Measurements from ENCODE around the gene INSIG1.

INSIG1 gene

DNA sequence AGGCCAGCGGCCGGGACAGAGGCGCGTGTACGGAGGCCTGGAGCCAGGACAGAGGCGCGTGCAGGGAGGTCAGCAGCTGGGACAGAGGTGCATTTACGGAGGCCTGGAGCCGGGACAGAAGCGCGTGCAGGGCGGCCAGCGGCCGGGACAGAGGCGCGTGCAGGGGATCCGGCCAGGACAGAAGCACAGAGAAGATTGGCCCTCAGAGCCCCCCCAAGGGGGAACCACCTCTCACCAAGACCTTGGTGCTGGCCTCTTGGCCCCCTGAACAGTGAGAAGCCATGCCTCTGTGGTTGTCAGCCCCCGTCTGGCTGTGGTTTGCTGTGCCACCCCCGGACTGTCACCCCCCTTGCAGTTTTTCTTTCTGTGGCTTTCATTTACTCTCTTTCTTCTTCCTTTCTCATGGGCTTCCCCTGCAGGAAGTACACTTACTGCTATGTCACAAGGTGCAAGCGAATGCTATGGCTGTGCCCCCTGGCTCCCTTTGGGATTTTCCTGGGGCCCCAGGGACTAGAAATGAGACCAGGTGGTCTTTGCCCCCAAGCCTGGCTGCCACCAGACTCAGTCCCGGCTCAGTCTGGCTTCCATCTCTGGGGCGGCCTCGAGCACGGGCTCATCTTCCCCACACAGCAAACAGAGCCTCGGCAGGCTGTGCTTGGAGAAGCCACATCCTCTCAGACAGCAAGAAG lies 41.1 kb downstream of the INSIG1 start:
- Histone ChIP-seq H3K4me1 (ENCODE audit: control insufficient read depth, insufficient read depth, low read length) (no peaks in the 10 kb centered on the region), H3K36me3 (ENCODE audit: control insufficient read depth in 2 of 2, insufficient read depth in 1 of 2, low read length in 2 of 2) (no peaks in the 10 kb centered on the region), H3K9me3 (ENCODE audit: control insufficient read depth, insufficient read depth, low read depth, low read length) (no peaks in the 10 kb centered on the region), H3K27ac (ENCODE audit: extremely low read depth, low read depth, low read length) (no peak overlapping the region), H3K4me3 (ENCODE audit: low read depth, low read length) (no peak overlapping the region)
- TF ChIP-seq, protein P1, sequence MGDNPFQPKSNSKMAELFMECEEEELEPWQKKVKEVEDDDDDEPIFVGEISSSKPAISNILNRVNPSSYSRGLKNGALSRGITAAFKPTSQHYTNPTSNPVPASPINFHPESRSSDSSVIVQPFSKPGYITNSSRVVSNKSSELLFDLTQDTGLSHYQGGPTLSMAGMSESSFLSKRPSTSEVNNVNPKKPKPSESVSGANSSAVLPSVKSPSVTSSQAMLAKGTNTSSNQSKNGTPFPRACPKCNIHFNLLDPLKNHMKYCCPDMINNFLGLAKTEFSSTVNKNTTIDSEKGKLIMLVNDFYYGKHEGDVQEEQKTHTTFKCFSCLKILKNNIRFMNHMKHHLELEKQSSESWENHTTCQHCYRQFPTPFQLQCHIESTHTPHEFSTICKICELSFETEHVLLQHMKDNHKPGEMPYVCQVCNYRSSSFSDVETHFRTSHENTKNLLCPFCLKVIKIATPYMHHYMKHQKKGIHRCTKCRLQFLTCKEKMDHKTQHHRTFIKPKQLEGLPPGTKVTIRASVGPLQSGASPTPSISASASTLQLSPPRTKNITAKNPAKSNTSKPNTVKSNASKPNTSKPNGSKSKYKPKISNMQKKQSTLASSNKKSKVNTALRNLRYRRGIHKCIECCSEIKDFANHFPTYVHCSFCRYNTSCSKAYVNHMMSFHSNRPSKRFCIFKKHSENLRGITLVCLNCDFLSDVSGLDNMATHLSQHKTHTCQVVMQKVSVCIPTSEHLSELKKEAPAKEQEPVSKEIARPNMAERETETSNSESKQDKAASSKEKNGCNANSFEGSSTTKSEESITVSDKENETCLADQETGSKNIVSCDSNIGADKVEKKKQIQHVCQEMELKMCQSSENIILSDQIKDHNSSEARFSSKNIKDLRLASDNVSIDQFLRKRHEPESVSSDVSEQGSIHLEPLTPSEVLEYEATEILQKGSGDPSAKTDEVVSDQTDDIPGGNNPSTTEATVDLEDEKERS (tag by site-specific recombination; IDR thresholded peaks at IDR 0.05): no peak
- TF ChIP-seq ZNF571 (tag by site-specific recombination; IDR thresholded peaks at IDR 0.05): no peak
- no peak for TF ChIP-seq OSR2 (tag by site-specific recombination; IDR thresholded peaks at IDR 0.05)
- TF ChIP-seq BCL11A (tag by site-specific recombination; IDR thresholded peaks at IDR 0.05; ENCODE audit: low read depth): no peak
- no peak for TF ChIP-seq ZNF416 (tag by site-specific recombination; IDR thresholded peaks at IDR 0.05)
- TF ChIP-seq ZBTB21 (tag by site-specific recombination; IDR thresholded peaks at IDR 0.05): no peak
- TF ChIP-seq ZNF792 (tag by site-specific recombination; IDR thresholded peaks at IDR 0.05): no peak
- no peak for TF ChIP-seq ZNF624 (tag by site-specific recombination; IDR thresholded peaks at IDR 0.05)
- no peak for TF ChIP-seq ZBTB8A (tag by site-specific recombination; IDR thresholded peaks at IDR 0.05)
- TF ChIP-seq HOXC10 (CRISPR knock-in tag; IDR thresholded peaks at IDR 0.05): no peak
- no peak for TF ChIP-seq ZNF558 (tag by site-specific recombination; IDR thresholded peaks at IDR 0.05)
- TF ChIP-seq KLF7 (tag by site-specific recombination; IDR thresholded peaks at IDR 0.05; ENCODE audit: borderline replicate concordance): no peak
- no peak for TF ChIP-seq ZEB2 (tag by site-specific recombination; IDR thresholded peaks at IDR 0.05)
- TF ChIP-seq, protein P2, sequence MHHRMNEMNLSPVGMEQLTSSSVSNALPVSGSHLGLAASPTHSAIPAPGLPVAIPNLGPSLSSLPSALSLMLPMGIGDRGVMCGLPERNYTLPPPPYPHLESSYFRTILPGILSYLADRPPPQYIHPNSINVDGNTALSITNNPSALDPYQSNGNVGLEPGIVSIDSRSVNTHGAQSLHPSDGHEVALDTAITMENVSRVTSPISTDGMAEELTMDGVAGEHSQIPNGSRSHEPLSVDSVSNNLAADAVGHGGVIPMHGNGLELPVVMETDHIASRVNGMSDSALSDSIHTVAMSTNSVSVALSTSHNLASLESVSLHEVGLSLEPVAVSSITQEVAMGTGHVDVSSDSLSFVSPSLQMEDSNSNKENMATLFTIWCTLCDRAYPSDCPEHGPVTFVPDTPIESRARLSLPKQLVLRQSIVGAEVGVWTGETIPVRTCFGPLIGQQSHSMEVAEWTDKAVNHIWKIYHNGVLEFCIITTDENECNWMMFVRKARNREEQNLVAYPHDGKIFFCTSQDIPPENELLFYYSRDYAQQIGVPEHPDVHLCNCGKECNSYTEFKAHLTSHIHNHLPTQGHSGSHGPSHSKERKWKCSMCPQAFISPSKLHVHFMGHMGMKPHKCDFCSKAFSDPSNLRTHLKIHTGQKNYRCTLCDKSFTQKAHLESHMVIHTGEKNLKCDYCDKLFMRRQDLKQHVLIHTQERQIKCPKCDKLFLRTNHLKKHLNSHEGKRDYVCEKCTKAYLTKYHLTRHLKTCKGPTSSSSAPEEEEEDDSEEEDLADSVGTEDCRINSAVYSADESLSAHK (tag by site-specific recombination; IDR thresholded peaks at IDR 0.05): no peak
- no peak for TF ChIP-seq ZNF473 (tag by site-specific recombination; IDR thresholded peaks at IDR 0.05)
- no peak for TF ChIP-seq ZNF529 (tag by site-specific recombination; IDR thresholded peaks at IDR 0.05; ENCODE audit: insufficient replicate concordance)
- ChIA-PET POLR2A (no interaction called here), CTCF (interaction anchor here (1.1 kb wide), 1 partner anchor 426 kb away, joined by 3 read pairs; no protein-coding TSS in a partner anchor)

DNA sequence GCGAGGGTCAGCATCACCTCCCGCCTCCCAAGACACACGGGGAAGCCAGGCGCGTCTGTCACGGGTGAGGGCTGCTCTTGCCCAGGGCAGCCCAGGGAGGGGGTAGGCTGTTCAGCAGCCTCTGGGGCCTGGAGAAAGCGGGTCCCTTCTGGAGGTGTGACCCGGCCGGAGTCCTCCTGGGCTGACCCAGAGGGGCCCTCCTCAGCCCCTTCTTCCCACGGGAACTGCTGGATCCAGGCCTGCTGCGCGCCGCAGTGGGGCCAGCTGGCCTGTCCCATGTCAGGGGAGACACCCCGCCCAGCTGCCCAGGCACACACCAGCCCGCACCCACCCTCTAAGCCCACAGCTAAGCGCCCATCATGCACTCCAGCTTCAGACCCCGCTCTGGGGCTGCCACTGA lies 41.8 kb downstream of the INSIG1 start:
- Histone ChIP-seq H3K9me3 (ENCODE audit: control insufficient read depth, insufficient read depth, low read depth, low read length) (no peaks in the 10 kb centered on the region), H3K4me3 (ENCODE audit: low read depth, low read length) (no peak overlapping the region), H3K36me3 (ENCODE audit: control insufficient read depth in 2 of 2, insufficient read depth in 1 of 2, low read length in 2 of 2) (no peaks in the 10 kb centered on the region), H3K27ac (ENCODE audit: extremely low read depth, low read depth, low read length) (no peak overlapping the region), H3K4me1 (ENCODE audit: control insufficient read depth, insufficient read depth, low read length) (no peaks in the 10 kb centered on the region)
- CTCF ChIA-PET: interaction anchor here (1.1 kb wide), 1 partner anchor 426 kb away, joined by 3 read pairs; no protein-coding TSS in a partner anchor
- POLR2A ChIA-PET: no interaction called here
- TF ChIP-seq ZNF76 (tag by site-specific recombination; IDR thresholded peaks at IDR 0.05; ENCODE audit: borderline replicate concordance, low read depth): no peak
- TF ChIP-seq, protein P3, sequence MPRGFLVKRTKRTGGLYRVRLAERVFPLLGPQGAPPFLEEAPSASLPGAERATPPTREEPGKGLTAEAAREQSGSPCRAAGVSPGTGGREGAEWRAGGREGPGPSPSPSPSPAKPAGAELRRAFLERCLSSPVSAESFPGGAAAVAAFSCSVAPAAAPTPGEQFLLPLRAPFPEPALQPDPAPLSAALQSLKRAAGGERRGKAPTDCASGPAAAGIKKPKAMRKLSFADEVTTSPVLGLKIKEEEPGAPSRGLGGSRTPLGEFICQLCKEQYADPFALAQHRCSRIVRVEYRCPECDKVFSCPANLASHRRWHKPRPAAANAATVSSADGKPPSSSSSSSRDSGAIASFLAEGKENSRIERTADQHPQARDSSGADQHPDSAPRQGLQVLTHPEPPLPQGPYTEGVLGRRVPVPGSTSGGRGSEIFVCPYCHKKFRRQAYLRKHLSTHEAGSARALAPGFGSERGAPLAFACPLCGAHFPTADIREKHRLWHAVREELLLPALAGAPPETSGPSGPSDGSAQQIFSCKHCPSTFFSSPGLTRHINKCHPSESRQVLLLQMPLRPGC (tag by site-specific recombination; IDR thresholded peaks at IDR 0.05): no peak
- TF ChIP-seq ZNF549 (tag by site-specific recombination; IDR thresholded peaks at IDR 0.05): no peak
- TF ChIP-seq ZNF175 (tag by site-specific recombination; IDR thresholded peaks at IDR 0.05): no peak
- no peak for TF ChIP-seq GLIS1 (tag by site-specific recombination; IDR thresholded peaks at IDR 0.05)
- TF ChIP-seq, protein P2 (tag by site-specific recombination; IDR thresholded peaks at IDR 0.05): no peak
- no peak for TF ChIP-seq ZNF354C (tag by site-specific recombination; IDR thresholded peaks at IDR 0.05; ENCODE audit: borderline replicate concordance, low read depth)
- TF ChIP-seq, protein P4, sequence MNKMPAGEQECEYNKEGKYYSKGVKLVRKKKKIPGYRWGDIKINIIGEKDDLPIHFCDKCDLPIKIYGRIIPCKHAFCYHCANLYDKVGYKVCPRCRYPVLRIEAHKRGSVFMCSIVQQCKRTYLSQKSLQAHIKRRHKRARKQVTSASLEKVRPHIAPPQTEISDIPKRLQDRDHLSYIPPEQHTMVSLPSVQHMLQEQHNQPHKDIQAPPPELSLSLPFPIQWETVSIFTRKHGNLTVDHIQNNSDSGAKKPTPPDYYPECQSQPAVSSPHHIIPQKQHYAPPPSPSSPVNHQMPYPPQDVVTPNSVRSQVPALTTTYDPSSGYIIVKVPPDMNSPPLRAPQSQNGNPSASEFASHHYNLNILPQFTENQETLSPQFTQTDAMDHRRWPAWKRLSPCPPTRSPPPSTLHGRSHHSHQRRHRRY (tag by site-specific recombination; IDR thresholded peaks at IDR 0.05): no peak
- no peak for TF ChIP-seq ZNF2 (tag by site-specific recombination; IDR thresholded peaks at IDR 0.05)
- TF ChIP-seq ZNF266 (tag by site-specific recombination; IDR thresholded peaks at IDR 0.05; ENCODE audit: low read depth): no peak
